T follicular helper cell (primary cell): ENCODE measurements around the gene KCNJ15.

Experiments used
- DNase-seq: peaks from one replicate; pipeline ENCODE4 v3.0.0-alpha.2; 2020; ENCODE audit warnings: low read depth

Gene KCNJ15

DNA sequence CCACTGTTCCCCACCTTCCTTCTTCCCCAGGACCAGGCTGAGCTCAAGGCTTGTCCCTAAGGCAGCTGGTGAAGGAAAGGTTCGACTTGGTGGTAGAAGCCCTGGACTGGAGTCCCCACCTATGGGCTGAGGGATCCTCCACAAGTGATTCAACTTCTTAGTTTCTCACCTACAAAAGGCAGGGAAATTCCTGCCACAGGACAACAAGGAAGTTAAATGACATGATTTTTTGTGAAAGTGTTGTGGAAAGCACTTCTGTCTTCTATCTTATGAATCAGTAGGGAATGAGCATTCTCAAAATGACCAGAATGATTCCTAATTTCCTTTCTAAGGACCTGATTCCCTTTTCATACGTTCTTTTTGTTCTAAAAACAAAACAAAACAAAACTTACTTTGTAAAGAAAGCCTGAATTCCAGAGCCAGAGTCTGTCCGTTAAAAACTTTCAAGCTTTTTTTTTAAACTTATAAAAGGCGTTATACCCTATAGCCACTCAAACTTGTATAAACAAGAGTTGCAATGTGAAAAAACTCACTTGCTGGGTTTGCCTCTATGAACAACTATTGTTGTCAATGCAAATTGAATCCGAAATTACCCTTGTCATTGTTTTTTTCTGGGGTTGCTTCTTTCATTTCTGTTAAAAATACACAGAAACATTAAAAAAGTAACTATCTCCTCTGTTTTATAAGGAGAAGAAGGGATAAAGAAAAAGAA lies 12.2 kb downstream of the KCNJ15 start:
- DNase-seq = no peak

- DNase-seq = no peak
Measured at GRCh38 chr21:38269576-38269936, 12.8 kb downstream of the KCNJ15 start.

- DNase-seq = no peak
Measured at GRCh38 chr21:38272215-38272614, 15.4 kb downstream of the KCNJ15 start.

GRCh38 chr21:38273745-38274542 lies 17.2 kb downstream of the KCNJ15 start:
- no peak for DNase-seq

GRCh38 chr21:38277501-38278131 lies 20.8 kb downstream of the KCNJ15 start:
- no peak for DNase-seq

- no peak for DNase-seq
Measured at GRCh38 chr21:38280454-38280853, 23.7 kb downstream of the KCNJ15 start.

DNA sequence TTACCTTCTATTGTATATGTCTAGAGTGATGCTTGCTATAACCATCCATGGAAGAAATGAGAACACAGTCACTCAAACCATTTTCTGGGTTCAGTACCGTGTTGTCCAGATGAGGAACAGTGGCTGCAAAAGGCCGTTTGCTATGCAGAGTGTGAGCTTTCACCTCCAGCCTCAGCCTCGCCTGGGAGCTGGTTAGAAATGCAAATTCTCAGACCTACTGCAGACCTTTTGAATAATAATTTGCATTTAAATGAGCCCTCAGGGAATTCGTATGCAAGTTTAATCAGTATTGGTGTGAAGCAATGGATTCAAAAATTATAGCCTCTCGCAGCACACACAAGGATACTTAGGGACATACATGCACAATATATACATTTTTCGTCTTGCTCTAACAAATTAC lies 24.1 kb downstream of the KCNJ15 start:
- no peak for DNase-seq

DNA sequence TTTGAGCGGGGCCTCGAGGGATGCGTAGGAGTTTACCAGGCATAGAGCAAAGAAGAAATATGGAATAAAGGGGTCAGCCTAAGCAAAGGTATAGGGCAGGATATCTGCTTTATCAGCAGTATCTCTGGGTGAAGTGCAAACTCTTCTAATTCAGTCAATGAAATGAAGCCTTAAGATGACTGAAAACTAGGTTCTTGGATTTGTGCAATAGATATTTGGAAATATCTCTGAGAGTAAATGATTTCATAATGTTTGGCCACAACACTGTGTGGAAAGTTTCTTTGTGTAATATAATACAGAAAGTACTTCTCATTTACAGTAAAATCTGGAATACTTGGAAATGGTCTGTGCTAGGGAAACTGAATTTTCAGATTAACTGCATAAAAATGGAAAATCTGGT lies 26.1 kb downstream of the KCNJ15 start:
- no peak for DNase-seq

- DNase-seq = no peak
Measured at GRCh38 chr21:38284216-38284615, 27.4 kb downstream of the KCNJ15 start.

DNA sequence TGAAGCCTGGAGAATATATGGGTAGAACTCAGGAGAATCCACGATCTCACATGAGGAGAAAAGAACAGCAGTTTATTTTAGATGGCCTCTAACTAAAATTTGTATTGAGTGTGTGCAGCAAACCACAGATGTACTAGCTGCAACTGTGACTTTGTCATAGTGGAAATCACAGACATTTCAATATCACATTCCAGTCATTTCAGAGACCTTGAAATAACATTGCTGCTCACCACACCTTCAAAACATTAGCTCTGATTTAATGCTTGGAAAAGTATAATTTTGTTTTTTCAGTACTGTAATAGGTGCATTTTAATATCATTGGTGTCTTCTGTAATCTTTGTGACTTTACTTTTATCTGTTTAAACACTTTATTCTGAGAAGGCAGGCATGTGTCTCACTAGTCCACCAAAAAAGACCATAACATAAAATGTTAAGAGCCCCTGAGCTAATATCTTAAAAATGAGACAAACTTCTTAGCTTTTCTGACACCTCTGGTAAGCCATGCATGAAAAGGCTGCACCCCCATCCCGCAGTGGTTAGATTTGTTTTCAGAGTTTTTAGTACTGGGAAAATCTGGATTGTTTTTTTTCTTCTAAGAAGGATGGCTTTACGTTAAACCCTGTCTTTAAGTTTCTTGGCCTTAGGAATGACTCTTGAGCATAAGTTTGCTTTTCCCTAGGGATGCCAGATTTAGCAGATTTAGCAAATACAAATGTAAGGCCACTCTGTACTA lies 30.1 kb downstream of the KCNJ15 start:
- no peak for DNase-seq

- DNase-seq = no peak
Measured at GRCh38 chr21:38287476-38287875, 30.7 kb downstream of the KCNJ15 start.

- no peak for DNase-seq
Measured at GRCh38 chr21:38289705-38290485, 33.1 kb downstream of the KCNJ15 start.

DNA sequence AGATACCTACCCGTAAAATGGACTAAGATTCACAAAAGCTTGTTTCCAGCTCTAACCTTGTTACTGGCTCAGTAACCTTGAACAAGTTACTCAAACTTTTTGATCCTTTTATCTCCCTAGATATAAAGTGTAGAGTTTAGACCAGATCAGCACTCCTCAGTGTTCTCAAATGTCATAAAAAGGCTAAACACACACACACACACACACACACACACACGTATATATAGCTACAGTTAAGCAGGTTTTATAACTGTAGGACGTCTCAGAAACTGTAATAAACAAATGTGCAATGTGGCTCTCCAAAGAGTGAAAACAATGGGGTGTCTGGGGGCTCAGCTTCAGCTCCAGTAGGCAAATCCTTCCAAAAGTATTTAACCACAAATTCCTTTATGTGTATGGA lies 34.0 kb downstream of the KCNJ15 start:
- DNase-seq = no peak

GRCh38 chr21:38291874-38292273 lies 35.1 kb downstream of the KCNJ15 start:
- DNase-seq = no peak

DNA sequence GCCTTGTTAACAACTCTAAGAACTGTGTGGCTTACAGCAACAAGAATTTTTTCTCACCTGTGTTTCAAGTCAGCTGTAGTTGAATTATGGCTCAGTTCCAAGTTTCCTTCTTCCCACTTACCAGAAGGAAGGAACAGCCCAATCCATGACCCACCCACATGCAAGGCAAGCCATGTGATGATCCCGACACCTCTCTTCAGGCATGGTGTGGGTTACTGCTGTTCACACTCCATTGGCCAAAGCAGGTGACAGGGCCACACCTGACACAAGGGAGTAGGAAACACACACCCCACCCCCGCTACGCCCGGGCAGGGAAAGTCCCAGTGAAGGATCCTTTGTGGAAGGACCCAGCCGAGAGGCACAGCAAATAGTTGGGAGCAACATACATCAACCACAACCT lies 36.3 kb downstream of the KCNJ15 start:
- no peak for DNase-seq

GRCh38 chr21:38293765-38294164 lies 37.0 kb downstream of the KCNJ15 start:
- DNase-seq = no peak

GRCh38 chr21:38294609-38295008 lies 37.8 kb downstream of the KCNJ15 start:
- no peak for DNase-seq

GRCh38 chr21:38295997-38296764 lies 39.4 kb downstream of the KCNJ15 start:
- no peak for DNase-seq

- DNase-seq = no peak
Measured at GRCh38 chr21:38297194-38297631, 40.4 kb downstream of the KCNJ15 start.

DNA sequence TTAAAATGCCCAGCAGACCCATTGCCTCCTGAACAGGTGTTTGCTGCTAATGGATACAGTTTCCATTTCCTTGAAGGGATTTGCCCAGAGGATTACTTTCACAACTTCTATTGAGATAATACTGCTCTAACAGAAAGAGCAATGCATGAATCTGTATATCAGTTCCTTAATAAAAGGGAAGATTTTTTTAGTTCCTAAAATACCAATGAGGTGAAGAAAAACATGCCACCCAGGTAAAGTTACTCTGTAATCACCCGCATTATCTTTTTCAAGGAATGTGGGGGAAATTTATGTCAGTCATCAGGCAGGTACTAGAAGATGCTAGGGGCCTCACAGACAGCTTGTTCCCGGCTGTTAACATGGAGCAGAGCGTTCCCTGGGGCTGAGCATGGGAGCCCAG lies 41.1 kb downstream of the KCNJ15 start:
- no peak for DNase-seq

GRCh38 chr21:38298832-38299231 lies 42.0 kb downstream of the KCNJ15 start:
- no peak for DNase-seq
